ENCODE measurements around the gene CENPA.

The CENPA gene

DNA sequence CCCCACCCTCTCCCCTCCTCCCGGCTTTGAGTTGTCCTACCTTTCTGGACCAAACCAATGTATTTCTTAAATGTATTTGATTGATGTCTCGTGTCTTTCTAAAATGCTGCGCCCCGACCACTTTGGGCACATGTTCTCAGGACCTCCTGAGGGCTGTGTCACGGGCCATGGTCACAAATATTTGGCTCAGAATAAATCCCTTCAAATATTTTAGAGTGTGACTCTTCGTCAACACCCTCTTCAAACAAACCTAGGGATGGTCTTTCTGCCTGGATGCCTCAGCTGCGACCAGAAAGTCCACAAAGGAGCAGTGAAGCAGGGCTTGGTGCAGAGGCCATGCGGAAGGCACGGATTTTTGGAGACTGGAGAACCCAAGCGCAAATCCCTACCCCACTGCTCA, 22.8 kb upstream of the CENPA start:
- DNase-seq = no peak

DNA sequence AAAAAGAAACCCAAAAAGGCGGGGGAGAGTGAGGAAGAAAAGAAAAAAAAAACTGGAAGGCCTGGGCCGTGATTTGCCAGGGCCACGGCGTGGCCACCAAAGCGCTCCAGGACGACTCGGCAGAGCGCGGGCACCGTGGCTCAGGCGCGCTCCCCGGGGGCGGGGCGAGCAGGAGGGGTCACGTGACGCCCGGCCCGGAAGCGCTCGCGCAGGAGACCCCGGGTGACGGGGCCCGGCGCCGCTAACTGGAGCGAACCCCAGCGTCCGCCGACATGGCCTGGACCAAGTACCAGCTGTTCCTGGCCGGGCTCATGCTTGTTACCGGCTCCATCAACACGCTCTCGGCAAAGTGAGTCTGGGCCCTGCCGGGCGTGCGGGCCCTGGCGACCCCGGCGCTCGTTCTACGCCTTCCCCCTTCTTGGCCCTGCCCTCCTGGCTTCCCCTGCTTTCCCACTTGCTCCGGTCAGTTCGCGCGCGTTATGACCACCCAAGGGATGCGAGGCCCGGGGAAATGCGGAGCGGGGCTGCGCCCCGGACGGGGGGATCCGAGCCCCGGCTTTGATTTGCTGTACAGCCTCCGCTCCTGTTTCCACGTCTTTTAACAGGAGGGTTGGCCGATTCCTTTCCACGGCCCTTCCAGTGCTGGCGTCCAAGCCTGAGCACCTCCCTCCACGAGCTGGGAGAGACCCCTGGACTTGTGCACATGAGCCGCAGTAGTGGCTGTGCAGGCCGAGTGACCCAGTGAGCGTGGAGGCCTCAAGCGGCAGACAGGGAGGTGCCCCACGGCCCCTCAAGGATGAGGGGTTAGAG, 21.6 kb upstream of the CENPA start, which contains the start of gene SLC35F6:
Gene SLC35F6, plus strand, starts transcription at position 207 of the 810 bp plus-strand sequence. Its CDS starts 66 bp downstream, at position 273.
- DNase-seq = peak; percentile 79

DNA sequence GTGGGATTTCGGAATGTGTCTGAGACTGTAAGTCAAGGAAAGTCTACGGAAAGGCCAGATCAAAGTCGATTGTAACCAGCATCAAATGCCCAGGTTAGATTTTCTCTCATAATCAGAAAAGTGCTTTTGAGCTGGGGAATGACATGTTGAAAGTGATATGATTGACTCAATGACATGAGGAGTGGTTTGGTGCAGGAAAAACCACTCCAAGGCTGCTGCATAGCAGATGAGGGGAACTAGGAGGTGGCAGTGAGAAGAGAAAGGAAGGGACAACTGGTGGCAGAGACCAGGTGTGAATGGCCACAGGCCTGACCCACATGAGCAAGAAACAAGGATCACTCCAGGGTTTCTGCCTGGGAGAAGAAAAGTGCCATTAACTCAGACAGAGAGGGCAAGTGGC, 20.9 kb upstream of the CENPA start:
- no peak for DNase-seq

- no peak for DNase-seq
Observed at GRCh38 chr2:26765475-26766200, 20.2 kb upstream of the CENPA start.

DNA sequence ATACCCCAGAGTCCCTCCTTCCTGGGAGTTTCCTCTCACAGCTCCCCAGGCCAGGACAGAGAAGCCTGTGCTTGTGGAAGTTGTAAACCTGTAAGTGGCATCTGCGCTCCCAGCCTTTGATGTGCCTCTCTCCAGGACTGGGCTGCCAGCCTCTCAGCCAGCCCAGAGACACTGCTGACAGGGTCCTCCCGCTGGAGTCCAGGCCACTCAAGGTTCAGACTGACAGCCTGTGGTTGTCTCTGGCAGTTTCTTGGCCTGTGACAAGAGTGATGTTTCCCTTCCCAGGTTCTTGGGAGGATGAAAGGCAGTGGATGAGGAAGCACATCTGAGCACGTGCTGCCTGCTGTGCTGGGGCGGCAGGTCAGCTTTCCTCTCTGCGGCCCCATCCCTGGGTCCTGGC, 18.7 kb upstream of the CENPA start:
- no peak for DNase-seq

GRCh38 chr2:26767894-26768487, 17.9 kb upstream of the CENPA start:
- no peak for DNase-seq

DNA sequence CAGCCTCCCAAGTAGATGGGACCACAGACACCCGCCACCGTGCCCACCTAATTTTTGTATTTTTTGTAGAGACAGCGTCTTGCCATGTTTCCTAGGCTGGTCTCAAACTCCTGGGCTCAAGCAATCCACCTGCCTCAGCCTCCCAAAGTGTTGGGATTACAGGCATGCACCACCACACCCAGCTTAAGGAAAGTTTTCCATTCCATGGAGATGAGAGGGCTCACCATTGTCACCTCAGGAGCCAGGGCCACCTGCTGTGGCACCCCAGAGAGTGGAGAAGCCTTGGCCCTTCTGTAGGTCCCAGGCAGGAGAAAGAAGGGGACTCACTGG, 17.1 kb upstream of the CENPA start:
- no peak for DNase-seq

DNA sequence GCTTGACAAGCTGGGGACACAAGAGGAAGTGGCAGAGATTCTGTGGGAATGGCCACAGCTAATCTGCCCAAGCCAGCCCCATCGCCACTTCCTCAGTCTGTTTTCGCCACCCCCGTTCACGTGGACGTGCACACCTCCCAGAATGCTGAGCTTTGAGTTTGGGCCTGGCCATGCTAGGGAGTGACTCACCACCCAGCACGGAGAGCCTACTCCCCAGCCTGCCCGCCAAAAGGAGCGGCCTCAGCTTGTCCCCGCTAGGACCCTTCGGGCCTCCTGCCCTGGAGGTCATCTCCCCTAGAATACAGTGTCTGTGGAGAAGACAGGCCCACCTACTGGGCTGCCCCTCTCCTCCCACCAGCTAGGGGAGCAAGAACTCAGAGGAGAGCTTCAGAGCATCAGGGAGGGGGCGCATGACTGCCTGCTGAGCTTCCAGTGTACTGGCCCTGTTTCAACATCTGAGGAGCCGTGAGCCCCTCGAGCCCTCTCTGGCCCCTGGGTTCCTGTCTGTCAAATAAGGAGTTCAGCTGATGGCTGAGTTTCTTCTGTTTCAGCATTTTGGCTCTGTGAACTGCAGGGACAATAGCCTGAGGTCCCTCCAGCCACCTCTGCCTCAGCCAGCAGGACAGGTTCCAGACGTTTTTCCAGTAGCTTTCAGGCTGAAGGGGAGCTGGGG, 16.6 kb upstream of the CENPA start:
- DNase-seq = no peak

DNA sequence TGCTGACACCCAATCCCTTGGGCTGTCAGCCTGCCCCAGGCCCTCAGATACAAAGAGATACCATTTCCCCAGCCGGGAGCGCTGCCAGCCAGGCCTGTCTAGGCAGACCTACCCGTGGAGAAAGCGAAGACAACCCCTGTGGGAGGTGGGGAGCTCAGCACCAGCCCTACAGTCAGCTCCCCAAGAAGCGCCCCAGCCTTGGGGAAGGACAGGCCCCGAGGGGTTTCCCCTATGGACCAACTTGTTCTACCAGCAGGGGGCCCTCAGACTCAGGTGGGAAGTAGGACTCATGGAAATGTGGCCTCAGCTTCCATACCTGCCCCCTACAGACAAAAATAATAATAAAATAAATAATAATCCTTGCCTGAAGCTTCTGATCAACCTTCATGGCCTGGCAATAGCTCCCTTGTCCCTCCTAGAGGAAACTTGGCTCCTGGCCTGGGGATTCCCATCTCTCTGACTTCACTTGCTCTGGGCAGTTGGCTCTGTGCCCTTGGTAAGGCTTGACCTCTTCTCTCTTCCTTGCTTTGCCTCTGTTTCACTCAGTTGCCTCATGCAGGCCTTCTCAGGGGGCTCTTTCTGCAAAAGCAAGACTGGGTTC, 14.8 kb upstream of the CENPA start:
- DNase-seq = no peak

DNA sequence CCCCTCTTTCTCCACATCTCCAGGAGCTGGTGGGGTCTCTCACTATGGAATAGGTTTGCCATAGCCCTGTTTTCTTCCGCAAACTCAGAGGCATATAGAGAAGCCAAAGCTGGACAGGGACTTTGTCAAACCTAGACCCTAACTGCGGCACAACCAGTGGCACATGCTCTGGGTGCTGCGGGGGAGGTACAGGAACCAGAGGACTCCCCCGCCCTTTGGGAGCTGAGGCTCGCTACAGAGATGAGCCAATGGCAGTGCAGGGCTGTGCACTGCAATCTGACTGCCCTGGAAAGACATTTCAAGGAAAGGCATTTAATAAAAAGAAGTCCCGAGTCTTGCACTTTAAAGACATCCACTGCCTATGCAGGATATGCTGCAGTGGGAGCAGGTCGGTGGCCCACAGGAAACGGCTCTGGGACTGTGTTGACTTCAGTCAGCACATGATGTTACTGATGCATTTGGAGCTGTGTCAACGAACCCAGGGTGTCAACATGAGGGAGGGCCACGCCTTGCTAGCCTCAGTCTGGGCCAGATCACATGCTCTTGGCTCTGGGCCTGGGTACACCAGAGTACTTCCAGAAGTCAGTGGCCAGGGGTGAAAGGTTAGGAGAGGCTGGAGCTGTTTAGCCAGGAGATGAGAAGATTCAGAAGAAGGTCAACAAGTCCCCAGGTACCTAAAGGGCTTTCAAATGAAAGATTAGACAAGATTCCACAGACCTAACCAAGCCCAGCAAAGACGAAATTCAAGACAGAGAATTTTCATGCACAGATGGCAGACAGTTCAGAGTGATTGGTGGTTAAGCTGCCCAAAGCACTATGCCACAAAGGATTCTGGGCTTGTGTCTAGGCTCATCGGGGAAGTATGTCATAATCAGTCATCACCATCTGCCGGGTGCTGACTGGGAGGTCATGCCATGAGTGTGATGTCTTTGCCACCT, 13.5 kb upstream of the CENPA start:
- DNase-seq = no peak

- no peak for DNase-seq
Observed at GRCh38 chr2:26776195-26776800, 9.6 kb upstream of the CENPA start.

GRCh38 chr2:26778098-26778497, 7.8 kb upstream of the CENPA start:
- no peak for DNase-seq

DNA sequence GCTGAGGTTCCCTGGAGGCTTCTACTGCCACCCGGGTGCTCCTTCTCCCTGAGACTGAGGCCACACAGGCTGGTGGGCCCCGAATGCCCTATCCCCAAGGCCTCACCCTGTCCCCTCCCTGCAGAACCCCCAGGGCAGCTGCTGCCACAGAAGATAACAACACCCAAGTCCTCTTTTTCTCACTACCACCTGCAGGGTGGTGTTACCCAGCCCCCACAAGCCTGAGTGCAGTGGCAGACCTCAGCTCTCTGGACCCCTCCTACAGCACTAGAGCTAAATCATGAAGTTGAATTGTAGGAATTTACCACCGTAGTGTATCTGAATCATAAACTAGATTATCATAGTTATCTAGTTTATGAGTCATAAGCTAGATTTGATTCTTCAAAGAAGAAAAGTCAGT, 7.3 kb upstream of the CENPA start:
- no peak for DNase-seq

DNA sequence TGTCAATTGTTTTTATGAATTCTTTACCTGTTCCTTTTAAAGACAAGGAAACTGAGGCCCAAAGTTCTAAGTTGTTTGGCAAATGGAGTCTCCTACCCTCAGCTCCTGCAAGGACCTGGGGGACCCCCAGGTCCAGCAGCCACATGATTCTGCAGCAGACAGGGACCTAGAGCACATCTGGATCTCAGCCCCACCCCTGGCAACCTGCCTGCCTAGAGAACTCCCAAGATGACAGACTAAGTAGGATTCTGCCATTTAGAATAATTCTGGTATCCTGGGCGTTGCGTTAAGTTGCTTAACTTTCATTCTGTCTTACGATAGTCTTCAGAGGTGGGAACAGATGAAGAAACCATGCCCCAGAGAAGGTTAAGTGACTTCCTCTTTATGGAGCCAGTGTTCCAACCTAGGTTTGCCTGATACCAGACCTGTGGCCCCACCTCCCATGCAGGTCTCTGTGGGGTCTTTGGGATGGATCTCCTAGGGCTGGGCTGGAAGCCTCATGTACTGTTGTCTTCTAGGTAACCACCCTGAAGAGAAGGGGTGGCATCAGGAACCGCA, 5.6 kb upstream of the CENPA start:
- no peak for DNase-seq

- DNase-seq = no peak
Observed at GRCh38 chr2:26782876-26783704, 2.8 kb upstream of the CENPA start.

DNA sequence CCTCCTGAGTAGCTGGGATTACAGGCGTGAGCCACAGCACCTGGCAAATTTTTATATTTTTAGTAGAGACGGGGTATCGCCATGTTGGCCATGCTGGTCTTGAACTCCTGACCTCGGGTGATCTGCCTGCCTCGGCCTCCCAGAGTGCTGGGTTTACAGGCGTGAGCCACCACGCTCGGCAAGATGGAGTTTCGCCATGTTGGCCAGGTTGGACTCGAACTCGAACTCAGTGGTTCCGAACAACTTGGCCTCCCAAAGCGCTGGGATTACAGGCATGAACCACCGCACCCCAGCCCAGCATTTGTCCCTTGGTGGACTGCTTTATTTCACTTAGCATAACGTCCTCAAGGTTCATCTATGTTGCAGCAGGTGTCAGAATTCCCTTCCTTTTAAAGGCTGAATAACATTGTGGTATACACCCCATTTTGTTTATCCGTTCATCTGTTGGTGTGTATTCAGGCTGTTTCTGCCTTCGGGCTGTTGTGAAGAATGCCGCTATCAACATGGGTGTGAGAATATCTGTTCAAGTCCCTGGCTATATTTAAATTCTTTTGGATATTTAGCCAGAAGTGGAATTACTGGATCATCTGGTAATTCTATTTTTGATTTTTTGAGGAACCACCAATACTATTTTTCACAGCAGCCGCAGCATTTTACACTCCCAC, 1.2 kb upstream of the CENPA start:
- DNase-seq = no peak

DNA sequence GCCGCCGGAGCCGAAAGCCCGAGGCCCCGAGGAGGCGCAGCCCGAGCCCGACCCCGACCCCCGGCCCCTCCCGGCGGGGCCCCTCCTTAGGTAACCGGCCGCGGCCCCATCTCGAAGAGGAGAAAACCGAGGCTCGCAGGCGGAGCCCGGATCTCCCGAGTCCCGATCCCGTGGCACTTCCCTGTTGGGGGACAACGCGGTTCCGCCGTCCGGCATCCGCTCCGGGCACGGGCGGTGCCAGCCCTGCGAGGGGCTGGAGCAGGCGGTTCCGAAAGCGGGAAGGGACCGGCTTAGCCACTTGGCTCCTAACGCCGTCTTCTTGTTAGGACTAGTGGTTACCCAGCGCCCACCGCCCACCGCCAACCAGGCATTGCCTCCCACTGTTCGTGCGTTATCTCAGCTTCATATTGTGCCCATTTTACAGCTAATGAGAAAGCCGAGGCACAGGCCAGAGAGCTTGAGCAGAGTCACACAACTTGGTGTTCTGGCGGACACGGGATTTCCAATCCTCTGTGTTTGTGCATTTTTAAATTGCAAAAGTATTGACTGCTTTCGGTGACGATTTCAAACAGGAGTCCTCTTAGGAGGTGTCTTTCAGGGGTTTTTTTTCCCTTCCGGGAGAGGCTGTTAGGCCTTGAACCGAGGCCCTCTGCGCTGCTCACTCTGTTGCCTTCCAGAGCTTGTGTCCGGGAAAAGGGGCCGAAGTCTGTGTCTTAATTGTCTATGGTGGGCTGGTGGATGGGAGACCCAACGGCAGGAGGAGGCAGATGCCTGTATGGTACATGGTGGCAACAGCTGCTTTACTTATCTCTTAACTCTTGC, 562 bp downstream of the CENPA start:
- DNase-seq = no peak

- no peak for DNase-seq
Observed at GRCh38 chr2:26792720-26793119, 6.9 kb downstream of the CENPA start.

GRCh38 chr2:26793518-26793917, 7.7 kb downstream of the CENPA start:
- DNase-seq = no peak
